Left ventricle myocardium inferior (tissue), 1 donor: ENCODE measurements around the gene TSPAN9. TPM values are rescaled to one million over a fixed set of nuclear protein-coding genes. Genes with fewer than 3 reads are reported as not detected.

Experiments
- DNase-seq: peaks from one replicate; pipeline ENCODE4 v3.0.0-alpha.2; 2020
- H3K27ac ChIP-seq: fragments of 200-600 bp; replicated peaks from 2 replicates; pipeline ENCODE4 v1.8.0; 2021
- H3K27me3 ChIP-seq: fragments of 200-600 bp; 2 replicates; pipeline ENCODE4 v1.8.0; 2021; ENCODE audit warnings: low read depth
- H3K36me3 ChIP-seq: fragments of 200-600 bp; 2 replicates; pipeline ENCODE4 v1.8.0; 2021
- H3K4me1 ChIP-seq: fragments of 200-600 bp; 2 replicates; pipeline ENCODE4 v1.8.0; 2021
- H3K4me3 ChIP-seq: fragments of 200-600 bp; 2 replicates; pipeline ENCODE4 v1.8.0; 2021; ENCODE audit warnings: mild to moderate bottlenecking, moderate library complexity
- H3K9me3 ChIP-seq: fragments of 200-600 bp; replicated peaks from 2 replicates; pipeline ENCODE4 v1.8.0; 2021
- CTCF ChIP-seq: fragments of 200-600 bp; IDR thresholded peaks from 2 replicates; pipeline ENCODE4 v1.8.0; 2021; ENCODE audit warnings: antibody characterized with exemption, mild to moderate bottlenecking, borderline replicate concordance
- intact Hi-C: fragments of 100-400 bp; cut with micrococcal nuclease; formaldehyde crosslinking; loops from one replicate; pipeline ENCODE4 v1.11.0; 2022
- total RNA-seq: library from RNA; stranded (reverse); fragmentation: NEBNext Ultra II Directional; extraction: Animal tissue kit (Norgen Biotek cat#: 25700); gene quantifications from one replicate; pipeline ENCODE4 v1.2.1, GENCODE V29; 2021
- donor health status: DM: no; HTN: yes; CAD: no; lungs with severe emphysema.

TSPAN9 gene
- total RNA-seq, 1 donor from 2014 or later, result 305 TPM

GRCh38 chr12:3165078-3165980 lies 88.2 kb downstream of the TSPAN9 start:
- TF ChIP-seq CTCF, result no peak
- intact Hi-C loops, result no loop called here
- H3K27me3 ChIP-seq, result no peaks in the 10 kb centered on the region
- no peak overlapping the region for H3K4me3 ChIP-seq
- H3K36me3 ChIP-seq, result no peaks in the 10 kb centered on the region
- peaks cover 59% of the 10 kb centered on the region for H3K4me1 ChIP-seq
- H3K9me3 ChIP-seq, result no peaks in the 10 kb centered on the region
- H3K27ac ChIP-seq, result no peak overlapping the region
- DNase-seq, result no peak

- intact Hi-C loops, result no loop called here
- H3K4me1 ChIP-seq, result peaks cover 55% of the 10 kb centered on the region
- no peak for TF ChIP-seq CTCF
These were observed 90.5 kb downstream of the TSPAN9 start for GRCh38 chr12:3167636-3168035.

GRCh38 chr12:3168223-3169221 lies 91.3 kb downstream of the TSPAN9 start:
- Histone ChIP-seq H3K4me3 (no peak overlapping the region), H3K36me3 (no peaks in the 10 kb centered on the region), H3K27me3 (no peaks in the 10 kb centered on the region), H3K4me1 (peaks cover 56% of the 10 kb centered on the region), H3K27ac (no peak overlapping the region), H3K9me3 (no peaks in the 10 kb centered on the region)
- no peak for TF ChIP-seq CTCF
- no peak for DNase-seq
- intact Hi-C loops, result no loop called here

More at GRCh38 chr12:3167636-3168035, 90.5 kb downstream of the TSPAN9 start:
- no peak overlapping the region for H3K4me3 ChIP-seq
- H3K27me3 ChIP-seq, result no peaks in the 10 kb centered on the region
- DNase-seq, result no peak
- no peaks in the 10 kb centered on the region for H3K9me3 ChIP-seq
- H3K27ac ChIP-seq, result no peak overlapping the region
- H3K36me3 ChIP-seq, result no peaks in the 10 kb centered on the region

GRCh38 chr12:3170423-3171194 lies 93.4 kb downstream of the TSPAN9 start:
- no peaks in the 10 kb centered on the region for H3K36me3 ChIP-seq
- no peak overlapping the region for H3K27ac ChIP-seq
- no peaks in the 10 kb centered on the region for H3K9me3 ChIP-seq
- no peak overlapping the region for H3K4me3 ChIP-seq
- DNase-seq, result no peak
- H3K27me3 ChIP-seq, result no peaks in the 10 kb centered on the region
- TF ChIP-seq CTCF, result no peak
- intact Hi-C loops, result no loop called here
- H3K4me1 ChIP-seq, result peaks cover 52% of the 10 kb centered on the region

GRCh38 chr12:3171195-3171591 lies 94.0 kb downstream of the TSPAN9 start:
- H3K4me3 ChIP-seq, result no peak overlapping the region
- H3K27ac ChIP-seq, result no peak overlapping the region
- H3K4me1 ChIP-seq, result peaks cover 56% of the 10 kb centered on the region
- TF ChIP-seq CTCF, result no peak
- DNase-seq, result no peak
- intact Hi-C loops, result no loop called here
- H3K27me3 ChIP-seq, result no peaks in the 10 kb centered on the region
- H3K9me3 ChIP-seq, result no peaks in the 10 kb centered on the region
- no peaks in the 10 kb centered on the region for H3K36me3 ChIP-seq
